ENCODE measurements around the gene TLE1.

GRCh38 chr9:81621785-81622259, 67.5 kb downstream of the TLE1 start:
- TF ChIP-seq CTCF (conservative IDR thresholded peaks at IDR 0.05), result no peak
- TF ChIP-seq ZFX (IDR thresholded peaks at IDR 0.05), result no peak
